ENCODE results near the gene CCT7. TPM values are rescaled to one million over a fixed set of nuclear protein-coding genes. Genes with fewer than 3 reads are reported as not detected.

Gene CCT7
- total and polyA plus RNA-seq, 12 donors, result 120 to 581 (median 294) TPM

DNA sequence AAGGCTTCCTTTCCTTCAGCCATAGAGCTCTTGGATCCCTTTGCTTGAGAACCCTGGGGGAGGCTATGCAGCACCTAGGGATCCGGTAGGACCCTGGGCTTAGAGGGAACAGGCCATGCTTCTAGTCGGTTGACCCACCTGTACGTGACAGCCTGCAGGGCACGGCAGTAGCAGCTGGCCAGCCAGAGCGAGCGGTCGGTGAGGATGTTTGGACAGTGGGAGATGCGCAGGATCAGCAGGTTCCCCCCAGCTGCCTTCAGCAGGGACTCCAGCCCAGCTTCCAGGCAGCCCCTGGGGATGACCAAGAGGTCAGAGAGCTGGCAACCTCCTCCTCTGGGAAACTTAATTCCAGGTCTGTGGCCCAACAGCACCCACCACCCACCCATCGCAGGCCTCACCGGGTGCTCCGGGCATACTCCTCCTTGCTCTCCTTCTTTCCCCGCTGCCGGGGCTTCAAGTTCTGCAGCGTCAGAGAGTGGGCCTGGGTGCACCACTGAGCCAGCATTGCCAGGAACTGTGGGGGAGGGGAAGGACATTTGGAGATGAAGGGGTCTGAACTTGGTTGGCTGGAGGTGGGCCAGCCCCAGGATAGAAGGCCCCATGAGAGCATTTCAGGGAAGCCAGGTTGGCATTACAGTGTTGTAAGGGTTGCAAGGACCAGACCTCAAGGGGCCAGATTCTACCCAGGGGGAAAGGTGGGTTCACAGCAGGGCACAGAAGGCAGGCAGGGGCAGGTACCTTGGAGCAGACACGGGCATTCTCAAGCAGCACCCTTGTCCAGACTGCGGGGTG lies 29.6 kb downstream of the CCT7 start:
- DNase-seq, result no peak
- Histone ChIP-seq H3K9me3 (replicated peaks in 1 of 3) (no peaks in the 10 kb centered on the region), H3K27me3 (peaks cover 6% of the 10 kb centered on the region), H3K36me3 (replicated peaks in 1 of 2) (no peaks in the 10 kb centered on the region), H3K4me3 (no peak overlapping the region), H3K4me1 (replicated peaks in 1 of 2) (no peaks in the 10 kb centered on the region), H3K27ac (no peak overlapping the region)
- TF ChIP-seq POLR2A (IDR thresholded peaks at IDR 0.05), result no peak
- TF ChIP-seq, protein P1, sequence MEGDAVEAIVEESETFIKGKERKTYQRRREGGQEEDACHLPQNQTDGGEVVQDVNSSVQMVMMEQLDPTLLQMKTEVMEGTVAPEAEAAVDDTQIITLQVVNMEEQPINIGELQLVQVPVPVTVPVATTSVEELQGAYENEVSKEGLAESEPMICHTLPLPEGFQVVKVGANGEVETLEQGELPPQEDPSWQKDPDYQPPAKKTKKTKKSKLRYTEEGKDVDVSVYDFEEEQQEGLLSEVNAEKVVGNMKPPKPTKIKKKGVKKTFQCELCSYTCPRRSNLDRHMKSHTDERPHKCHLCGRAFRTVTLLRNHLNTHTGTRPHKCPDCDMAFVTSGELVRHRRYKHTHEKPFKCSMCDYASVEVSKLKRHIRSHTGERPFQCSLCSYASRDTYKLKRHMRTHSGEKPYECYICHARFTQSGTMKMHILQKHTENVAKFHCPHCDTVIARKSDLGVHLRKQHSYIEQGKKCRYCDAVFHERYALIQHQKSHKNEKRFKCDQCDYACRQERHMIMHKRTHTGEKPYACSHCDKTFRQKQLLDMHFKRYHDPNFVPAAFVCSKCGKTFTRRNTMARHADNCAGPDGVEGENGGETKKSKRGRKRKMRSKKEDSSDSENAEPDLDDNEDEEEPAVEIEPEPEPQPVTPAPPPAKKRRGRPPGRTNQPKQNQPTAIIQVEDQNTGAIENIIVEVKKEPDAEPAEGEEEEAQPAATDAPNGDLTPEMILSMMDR (IDR thresholded peaks at IDR 0.05), result no peak
- 90 to 96% (median 93%) methylated on average over 12 to 16 of the region's 16 CpGs for WGBS, 4 donors
- intact Hi-C loops (cut with DNase I), result no loop called here

DNA sequence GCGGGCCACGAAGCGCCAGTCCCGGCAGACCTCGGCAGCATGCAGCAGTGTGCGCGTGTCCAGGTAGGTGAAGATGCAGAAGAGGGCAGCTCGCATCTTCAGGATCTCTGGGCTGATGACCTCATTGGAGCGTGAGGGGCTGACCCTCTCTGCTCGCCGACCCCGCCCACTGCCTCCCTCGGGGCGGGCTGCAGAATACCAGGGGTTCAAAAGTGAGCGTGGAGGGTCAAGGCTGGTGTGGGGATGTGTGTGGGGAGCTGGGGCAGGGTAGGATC lies 30.2 kb downstream of the CCT7 start:
- H3K27me3 ChIP-seq, result peaks cover 7% of the 10 kb centered on the region

GRCh38 chr2:73264783-73265182 lies 30.7 kb downstream of the CCT7 start:
- H3K36me3 ChIP-seq (replicated peaks in 1 of 2), result no peaks in the 10 kb centered on the region
- TF ChIP-seq, protein P1 (IDR thresholded peaks at IDR 0.05), result no peak
- TF ChIP-seq POLR2A (IDR thresholded peaks at IDR 0.05), result no peak
- no peaks in the 10 kb centered on the region for H3K4me1 ChIP-seq (replicated peaks in 1 of 2)
- no peak for DNase-seq
- 79 to 87% (median 81%) methylated on average over 3 to 4 of the region's 4 CpGs for WGBS, 4 donors
- intact Hi-C loops (cut with DNase I), result no loop called here
- H3K9me3 ChIP-seq (replicated peaks in 1 of 3), result no peaks in the 10 kb centered on the region
- peaks cover 11% of the 10 kb centered on the region for H3K27me3 ChIP-seq
- no peak overlapping the region for H3K4me3 ChIP-seq
- H3K27ac ChIP-seq, result no peak overlapping the region

More for the DNA sequence above, 30.2 kb downstream of the CCT7 start:
- 91 to 92% (median 91%) methylated on average over 8 to 15 of the region's 15 CpGs for WGBS, 4 donors
- H3K4me3 ChIP-seq, result no peak overlapping the region
- no peak overlapping the region for H3K27ac ChIP-seq
- H3K36me3 ChIP-seq (replicated peaks in 1 of 2), result no peaks in the 10 kb centered on the region
- no peaks in the 10 kb centered on the region for H3K9me3 ChIP-seq (replicated peaks in 1 of 3)
- no peaks in the 10 kb centered on the region for H3K4me1 ChIP-seq (replicated peaks in 1 of 2)
- DNase-seq, result no peak
- TF ChIP-seq, protein P1 (IDR thresholded peaks at IDR 0.05), result no peak
- TF ChIP-seq POLR2A (IDR thresholded peaks at IDR 0.05), result no peak
- intact Hi-C loops (cut with DNase I), result no loop called here

DNA sequence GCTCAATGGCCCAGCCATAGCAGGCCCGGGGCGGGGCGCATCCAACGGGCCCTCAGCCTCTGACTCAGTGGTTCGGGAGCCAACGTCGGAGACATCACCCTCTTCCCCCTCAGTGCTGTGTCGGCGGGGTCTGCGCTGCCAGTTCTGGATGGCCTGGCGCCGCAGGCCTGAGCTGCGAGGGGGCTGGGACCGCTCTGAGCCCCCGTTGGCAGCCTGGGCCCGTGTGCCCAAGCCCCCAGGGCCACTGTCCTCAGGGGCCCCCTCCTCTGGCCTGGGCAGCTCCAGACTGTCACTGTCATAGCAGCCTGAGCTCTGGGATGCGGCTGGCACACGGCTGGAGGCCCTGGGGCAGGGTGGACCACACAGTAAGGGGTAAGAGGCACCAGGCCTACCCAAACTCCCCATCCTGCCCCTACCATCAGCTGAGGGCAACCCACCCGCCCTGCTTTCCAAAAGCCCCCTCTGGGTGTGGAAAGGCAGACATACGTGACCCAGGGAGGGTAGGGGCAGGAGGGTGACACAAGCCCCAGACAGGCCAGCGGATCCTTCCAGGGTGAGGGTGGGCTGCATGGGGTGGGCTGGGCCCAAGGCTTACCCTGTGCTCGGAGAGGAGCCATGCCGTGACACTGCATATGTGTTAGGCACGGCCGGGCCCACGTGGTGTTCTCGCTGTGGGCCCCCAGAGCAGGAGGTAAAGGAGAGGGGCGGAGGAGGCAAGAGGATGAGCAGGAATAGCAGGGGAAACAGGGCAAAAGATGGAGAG lies 31.4 kb downstream of the CCT7 start:
- H3K4me1 ChIP-seq (replicated peaks in 1 of 2), result no peaks in the 10 kb centered on the region
- no peak for DNase-seq
- no peaks in the 10 kb centered on the region for H3K9me3 ChIP-seq (replicated peaks in 1 of 3)
- peaks cover 14% of the 10 kb centered on the region for H3K27me3 ChIP-seq
- H3K27ac ChIP-seq, result no peak overlapping the region
- WGBS, 4 donors, result 92 to 97% (median 93%) methylated on average over 9 to 28 of the region's 28 CpGs
- no peak overlapping the region for H3K4me3 ChIP-seq
- intact Hi-C loops (cut with DNase I), result no loop called here
- no peaks in the 10 kb centered on the region for H3K36me3 ChIP-seq (replicated peaks in 1 of 2)
- TF ChIP-seq POLR2A (IDR thresholded peaks at IDR 0.05), result no peak
- TF ChIP-seq, protein P1 (IDR thresholded peaks at IDR 0.05), result no peak

All from adrenal gland (tissue), 12 donors.